Measurements from ENCODE around the gene CMTR1. TPM values are rescaled to one million over a fixed set of nuclear protein-coding genes. Genes with fewer than 3 reads are reported as not detected.
"Not testable (repeated sequence)": the region's sequence is repeated elsewhere in the genome, so short reads cannot be mapped to it uniquely, and the experiment has no call there.

Gene CMTR1
- polyA plus RNA-seq, 1 donor, result 33.1 TPM

- H3K36me3 ChIP-seq (ENCODE audit: control insufficient read depth, insufficient read depth, low read length), result peaks cover 20% of the 10 kb centered on the region
- 67% methylated on average over 1 of the region's 7 CpGs for WGBS (ENCODE audit: insufficient coverage, low lambda C conversion rate)
- H3K4me3 ChIP-seq (ENCODE audit: low read length), result peak overlapping the region; percentile 88
- peak overlapping the region; percentile 69 for H3K27ac ChIP-seq (ENCODE audit: low read length)
- no peaks in the 10 kb centered on the region for H3K9me3 ChIP-seq (ENCODE audit: control insufficient read depth, low read depth, low read length)
- no peaks in the 10 kb centered on the region for H3K27me3 ChIP-seq (ENCODE audit: control insufficient read depth, insufficient read depth, low read length)
- H3K4me1 ChIP-seq (ENCODE audit: control insufficient read depth, insufficient read depth, low read length), result no peaks in the 10 kb centered on the region
- no peak for DNase-seq
Observed at GRCh38 chr6:37432590-37432915, 468 bp upstream of the CMTR1 start.

- H3K36me3 ChIP-seq (ENCODE audit: control insufficient read depth, insufficient read depth, low read length), result peaks cover 29% of the 10 kb centered on the region
- H3K27me3 ChIP-seq (ENCODE audit: control insufficient read depth, insufficient read depth, low read length), result no peaks in the 10 kb centered on the region
- H3K4me3 ChIP-seq (ENCODE audit: low read length), result peak overlapping the region; percentile 88
- no peaks in the 10 kb centered on the region for H3K9me3 ChIP-seq (ENCODE audit: control insufficient read depth, low read depth, low read length)
- no peaks in the 10 kb centered on the region for H3K4me1 ChIP-seq (ENCODE audit: control insufficient read depth, insufficient read depth, low read length)
- no CpG with 5 or more reads among the region's 13 CpGs for WGBS (ENCODE audit: insufficient coverage, low lambda C conversion rate)
- H3K27ac ChIP-seq (ENCODE audit: low read length), result peak overlapping the region; percentile 69
- DNase-seq, result peak in 1 of 2 donors; percentile 46
Observed at GRCh38 chr6:37433657-37434271, 743 bp downstream of the CMTR1 start.

- Histone ChIP-seq H3K27ac (ENCODE audit: low read length) (no peak overlapping the region), H3K4me3 (ENCODE audit: low read length) (no peak overlapping the region), H3K36me3 (ENCODE audit: control insufficient read depth, insufficient read depth, low read length) (peaks cover 36% of the 10 kb centered on the region), H3K9me3 (ENCODE audit: control insufficient read depth, low read depth, low read length) (no peaks in the 10 kb centered on the region), H3K4me1 (ENCODE audit: control insufficient read depth, insufficient read depth, low read length) (no peaks in the 10 kb centered on the region), H3K27me3 (ENCODE audit: control insufficient read depth, insufficient read depth, low read length) (no peaks in the 10 kb centered on the region)
- no peak for DNase-seq
- WGBS (ENCODE audit: insufficient coverage, low lambda C conversion rate), result no CpG with 5 or more reads among the region's 4 CpGs
Observed at GRCh38 chr6:37435373-37435772, 2.4 kb downstream of the CMTR1 start.

- Histone ChIP-seq H3K36me3 (ENCODE audit: control insufficient read depth, insufficient read depth, low read length) (peaks cover 38% of the 10 kb centered on the region), H3K4me3 (ENCODE audit: low read length) (no peak overlapping the region), H3K9me3 (ENCODE audit: control insufficient read depth, low read depth, low read length) (no peaks in the 10 kb centered on the region), H3K27me3 (ENCODE audit: control insufficient read depth, insufficient read depth, low read length) (no peaks in the 10 kb centered on the region), H3K4me1 (ENCODE audit: control insufficient read depth, insufficient read depth, low read length) (no peaks in the 10 kb centered on the region), H3K27ac (ENCODE audit: low read length) (no peak overlapping the region)
- DNase-seq, result no peak
- 78% methylated on average over 5 of the region's 5 CpGs for WGBS (ENCODE audit: insufficient coverage, low lambda C conversion rate)
Observed at GRCh38 chr6:37435816-37436215, 2.8 kb downstream of the CMTR1 start.

GRCh38 chr6:37438930-37439329, 5.9 kb downstream of the CMTR1 start:
- DNase-seq, result no peak
- H3K36me3 ChIP-seq (ENCODE audit: control insufficient read depth, insufficient read depth, low read length), result peaks cover 46% of the 10 kb centered on the region
- no peaks in the 10 kb centered on the region for H3K4me1 ChIP-seq (ENCODE audit: control insufficient read depth, insufficient read depth, low read length)
- H3K4me3 ChIP-seq (ENCODE audit: low read length), result no peak overlapping the region
- no peak overlapping the region for H3K27ac ChIP-seq (ENCODE audit: low read length)
- H3K9me3 ChIP-seq (ENCODE audit: control insufficient read depth, low read depth, low read length), result no peaks in the 10 kb centered on the region
- WGBS (ENCODE audit: insufficient coverage, low lambda C conversion rate), result 100% methylated on average over 1 of the region's 1 CpG
- H3K27me3 ChIP-seq (ENCODE audit: control insufficient read depth, insufficient read depth, low read length), result no peaks in the 10 kb centered on the region

- Histone ChIP-seq H3K36me3 (ENCODE audit: control insufficient read depth, insufficient read depth, low read length) (peaks cover 47% of the 10 kb centered on the region), H3K27me3 (ENCODE audit: control insufficient read depth, insufficient read depth, low read length) (no peaks in the 10 kb centered on the region), H3K9me3 (ENCODE audit: control insufficient read depth, low read depth, low read length) (no peaks in the 10 kb centered on the region), H3K4me3 (ENCODE audit: low read length) (no peak overlapping the region), H3K4me1 (ENCODE audit: control insufficient read depth, insufficient read depth, low read length) (no peaks in the 10 kb centered on the region), H3K27ac (ENCODE audit: low read length) (no peak overlapping the region)
- DNase-seq, result no peak
- WGBS (ENCODE audit: insufficient coverage, low lambda C conversion rate), result 82% methylated on average over 2 of the region's 6 CpGs
Observed at GRCh38 chr6:37441651-37442050, 8.6 kb downstream of the CMTR1 start.

- Histone ChIP-seq H3K27ac (ENCODE audit: low read length) (no peak overlapping the region), H3K9me3 (ENCODE audit: control insufficient read depth, low read depth, low read length) (no peaks in the 10 kb centered on the region), H3K27me3 (ENCODE audit: control insufficient read depth, insufficient read depth, low read length) (no peaks in the 10 kb centered on the region), H3K4me3 (ENCODE audit: low read length) (no peak overlapping the region), H3K36me3 (ENCODE audit: control insufficient read depth, insufficient read depth, low read length) (peaks cover 49% of the 10 kb centered on the region), H3K4me1 (ENCODE audit: control insufficient read depth, insufficient read depth, low read length) (no peaks in the 10 kb centered on the region)
- DNase-seq, result no peak
- 92% methylated on average over 2 of the region's 4 CpGs for WGBS (ENCODE audit: insufficient coverage, low lambda C conversion rate)
Observed at GRCh38 chr6:37442416-37443215, 9.6 kb downstream of the CMTR1 start.

GRCh38 chr6:37443216-37443542, 10.2 kb downstream of the CMTR1 start:
- not testable (repeated sequence) for H3K9me3 ChIP-seq (ENCODE audit: control insufficient read depth, low read depth, low read length); H3K4me3 ChIP-seq (ENCODE audit: low read length); H3K27ac ChIP-seq (ENCODE audit: low read length); H3K27me3 ChIP-seq (ENCODE audit: control insufficient read depth, insufficient read depth, low read length); DNase-seq; H3K4me1 ChIP-seq (ENCODE audit: control insufficient read depth, insufficient read depth, low read length)
- H3K36me3 ChIP-seq (ENCODE audit: control insufficient read depth, insufficient read depth, low read length), result peaks cover 49% of the 10 kb centered on the region
- WGBS (ENCODE audit: insufficient coverage, low lambda C conversion rate), result no CpG with 5 or more reads among the region's 5 CpGs

GRCh38 chr6:37449984-37450383, 17.0 kb downstream of the CMTR1 start:
- DNase-seq, result no peak
- Histone ChIP-seq H3K4me3 (ENCODE audit: low read length) (no peak overlapping the region), H3K36me3 (ENCODE audit: control insufficient read depth, insufficient read depth, low read length) (peaks cover 79% of the 10 kb centered on the region), H3K27me3 (ENCODE audit: control insufficient read depth, insufficient read depth, low read length) (no peaks in the 10 kb centered on the region), H3K4me1 (ENCODE audit: control insufficient read depth, insufficient read depth, low read length) (no peaks in the 10 kb centered on the region), H3K9me3 (ENCODE audit: control insufficient read depth, low read depth, low read length) (no peaks in the 10 kb centered on the region), H3K27ac (ENCODE audit: low read length) (no peak overlapping the region)
- no CpG with 5 or more reads among the region's 4 CpGs for WGBS (ENCODE audit: insufficient coverage, low lambda C conversion rate)

- no peak for DNase-seq
- H3K27me3 ChIP-seq (ENCODE audit: control insufficient read depth, insufficient read depth, low read length), result no peaks in the 10 kb centered on the region
- peaks cover 81% of the 10 kb centered on the region for H3K36me3 ChIP-seq (ENCODE audit: control insufficient read depth, insufficient read depth, low read length)
- no peaks in the 10 kb centered on the region for H3K4me1 ChIP-seq (ENCODE audit: control insufficient read depth, insufficient read depth, low read length)
- no peaks in the 10 kb centered on the region for H3K9me3 ChIP-seq (ENCODE audit: control insufficient read depth, low read depth, low read length)
- H3K27ac ChIP-seq (ENCODE audit: low read length), result no peak overlapping the region
- H3K4me3 ChIP-seq (ENCODE audit: low read length), result no peak overlapping the region
- WGBS (ENCODE audit: insufficient coverage, low lambda C conversion rate), result no CpG with 5 or more reads among the region's 2 CpGs
Observed at GRCh38 chr6:37451441-37452193, 18.6 kb downstream of the CMTR1 start.
